SK-N-SH (cell line): ENCODE results near the gene NKIRAS1. TPM values are rescaled to one million over a fixed set of nuclear protein-coding genes. Genes with fewer than 3 reads are reported as not detected.

ENCODE experiments used
- CTCF ChIA-PET: fragments of 300-600, 350-600 bp; formaldehyde crosslinking; extraction: SDS; loops from one replicate; lab custom pipeline; 2021; lab: Yijun Ruan, JAX
- POLR2A ChIA-PET: fragments of 350-600 bp; sonication (Branson Sonifier 250); formaldehyde crosslinking; extraction: SDS; loops from one replicate; lab custom pipeline; 2020; ENCODE audit warnings: antibody characterized with exemption, inconsistent platforms; lab: Yijun Ruan, JAX
- DNase-seq: peaks from one replicate; pipeline ENCODE4 v3.0.0; 2012
- H2AFZ ChIP-seq: fragments of 200-600 bp; sonication (generic); 2 replicates; pipeline ENCODE4 v1.8.1; 2016; ENCODE audit warnings: antibody characterized with exemption, mild to moderate bottlenecking, low read depth
- H3F3A ChIP-seq: fragments of 200-600 bp; sonication (generic); replicated peaks from 2 replicates; pipeline ENCODE3; 2016; ENCODE audit warnings: antibody characterized with exemption, mild to moderate bottlenecking; ENCODE audit not compliant: insufficient read depth
- H3K27ac ChIP-seq, 2 experiments: fragments of 200-500 bp in 1 of 2; fragments of 200-600 bp in 1 of 2; sonication (Bioruptor generic) in 1 of 2; sonication (generic), shearing (Covaris generic) in 1 of 2; 2 replicates each; pipeline versions ENCODE4 v1.5.1 to v1.6.1; 2014 to 2016; ENCODE audit warnings: low read depth in 2 of 2, inconsistent platforms in 1 of 2, low read length in 1 of 2, mild to moderate bottlenecking in 1 of 2, mixed read lengths in 1 of 2
- H3K27me3 ChIP-seq: fragments of 200-600 bp; sonication (generic), shearing (Covaris generic); 2 replicates; pipeline ENCODE4 v1.6.1; 2016; ENCODE audit warnings: mixed run types; ENCODE audit not compliant: insufficient read depth
- H3K36me3 ChIP-seq, 2 experiments: fragments of 200-500 bp in 1 of 2; fragments of 200-600 bp in 1 of 2; sonication (Bioruptor generic) in 1 of 2; sonication (generic) in 1 of 2; replicated peaks in 1 of 2; 2 replicates each; pipeline versions ENCODE3 to v1.5.1; 2014 to 2016; ENCODE audit warnings: low read length in 1 of 2, mild to moderate bottlenecking in 1 of 2; ENCODE audit not compliant: insufficient read depth in 2 of 2, control insufficient read depth in 1 of 2
- H3K4me1 ChIP-seq, 2 experiments: fragments of 200-500 bp in 1 of 2; fragments of 200-600 bp in 1 of 2; sonication (Bioruptor generic) in 1 of 2; sonication (generic), shearing (Covaris generic) in 1 of 2; 2 replicates each; pipeline versions ENCODE4 v1.5.1 to v1.6.1; 2014 to 2016; ENCODE audit warnings: low read depth in 1 of 2, low read length in 1 of 2, mixed run types in 1 of 2; ENCODE audit not compliant: insufficient read depth in 2 of 2, control insufficient read depth in 1 of 2
- H3K4me2 ChIP-seq: fragments of 200-600 bp; sonication (generic), shearing (Covaris generic); 2 replicates; pipeline ENCODE4 v1.6.1; 2017; ENCODE audit warnings: mixed run types
- H3K4me3 ChIP-seq, 2 experiments: fragments of 200-500 bp in 1 of 2; fragments of 200-600 bp in 1 of 2; sonication (Bioruptor generic) in 1 of 2; sonication (generic), shearing (Covaris generic) in 1 of 2; 2 replicates each; pipeline versions ENCODE4 v1.5.1 to v1.8.1; 2014 to 2016; ENCODE audit warnings: low read depth in 2 of 2, inconsistent platforms in 1 of 2, low read length in 1 of 2, mild to moderate bottlenecking in 1 of 2, mixed read lengths in 1 of 2, moderate library complexity in 1 of 2
- H3K79me2 ChIP-seq: fragments of 200-600 bp; sonication (generic); 2 replicates; pipeline ENCODE4 v1.8.1; 2017; ENCODE audit warnings: mild to moderate bottlenecking; ENCODE audit not compliant: insufficient read depth
- H3K9ac ChIP-seq: fragments of 200-600 bp; sonication (generic); 2 replicates; pipeline ENCODE4 v1.6.1; 2017; ENCODE audit warnings: mixed run types
- H3K9me2 ChIP-seq: fragments of 200-600 bp; sonication (generic); 2 replicates; pipeline ENCODE4 v1.6.1; 2017; ENCODE audit warnings: mixed run types
- H3K9me3 ChIP-seq: fragments of 200-600 bp; sonication (generic); 2 replicates; pipeline ENCODE4 v1.6.1; 2017; ENCODE audit warnings: mixed run types, mild to moderate bottlenecking, moderate library complexity
- H4K20me1 ChIP-seq: fragments of 200-600 bp; sonication (generic); 2 replicates; pipeline ENCODE4 v1.6.1; 2017; ENCODE audit warnings: mild to moderate bottlenecking, mixed run types; ENCODE audit not compliant: insufficient read depth
- ELF1 ChIP-seq: IDR thresholded peaks from 2 replicates; pipeline ENCODE4 v1.4.0; 2012
- EP300 ChIP-seq, 2 experiments: IDR thresholded peaks; 2 replicates each; pipeline versions ENCODE4 v1.4.0 to v1.6.1; 2012; ENCODE audit warnings: borderline replicate concordance in 1 of 2, low read depth in 1 of 2, low read length in 1 of 2
- FOSL2 ChIP-seq: IDR thresholded peaks from 2 replicates; pipeline ENCODE4 v1.4.0; 2012; ENCODE audit warnings: low read depth, mild to moderate bottlenecking, moderate library complexity, borderline replicate concordance
- FOXJ3 ChIP-seq: sonication (generic); formaldehyde crosslinking; IDR thresholded peaks from 2 replicates; pipeline ENCODE4 v1.5.1; 2020; ENCODE audit warnings: mild to moderate bottlenecking, missing genetic modification reagents
- GABPA ChIP-seq: IDR thresholded peaks from 2 replicates; pipeline ENCODE4 v1.4.0; 2012; ENCODE audit warnings: low read depth, mild to moderate bottlenecking
- MEF2A ChIP-seq: IDR thresholded peaks from 2 replicates; pipeline ENCODE4 v1.4.0; 2012; ENCODE audit warnings: low read depth, borderline replicate concordance
- NFIC ChIP-seq: IDR thresholded peaks from 2 replicates; pipeline ENCODE4 v1.4.0; 2012; ENCODE audit warnings: borderline replicate concordance
- POLR2AphosphoS5 ChIP-seq: IDR thresholded peaks from 2 replicates; pipeline ENCODE4 v1.6.1; 2012; ENCODE audit warnings: low read depth, low read length
- RCOR1 ChIP-seq: fragments of 150-350 bp; IDR thresholded peaks from 2 replicates; pipeline ENCODE4 v1.6.1; 2017; ENCODE audit warnings: antibody characterized with exemption, low read length
- RFX5 ChIP-seq: IDR thresholded peaks from 2 replicates; pipeline ENCODE4 v1.6.1; 2012; ENCODE audit warnings: mild to moderate bottlenecking, improper control_type of control experiment, low read length
- SIN3A ChIP-seq: IDR thresholded peaks from 2 replicates; pipeline ENCODE4 v1.6.1; 2012; ENCODE audit warnings: low read depth, mild to moderate bottlenecking, low read length, moderate library complexity, borderline replicate concordance
- SMC3 ChIP-seq: IDR thresholded peaks from 2 replicates; pipeline ENCODE4 v1.6.1; 2012; ENCODE audit warnings: low read depth, low read length, improper control_type of control experiment
- TCF12 ChIP-seq: IDR thresholded peaks from 2 replicates; pipeline ENCODE4 v1.4.0; 2012
- YY1 ChIP-seq: IDR thresholded peaks from 2 replicates; pipeline ENCODE4 v1.4.0; 2012; ENCODE audit warnings: low read depth, mild to moderate bottlenecking
- WGBS: methylation state at CpG from one replicate; pipeline ENCODE4 v1.1.6; 2017; ENCODE audit warnings: low lambda C conversion rate; 5-methylcytosine and 5-hydroxymethylcytosine counted together
- polyA plus RNA-seq, 3 experiments: library from polyadenylated mRNA; depleted of rRNA; stranded (reverse); fragments of >200 nt; gene quantifications; 2 replicates each; pipeline ENCODE4 v1.2.3, GENCODE V29; 2012
- TF ChIP-seq, protein P1 (sequence below): IDR thresholded peaks from 2 replicates; pipeline ENCODE4 v1.4.0; 2012; ENCODE audit warnings: low read depth, borderline replicate concordance
- TF ChIP-seq, protein P2 (sequence below): IDR thresholded peaks from 2 replicates; pipeline ENCODE4 v1.4.0; 2012; ENCODE audit warnings: low read depth, borderline replicate concordance
- TF ChIP-seq, protein P3 (sequence below): fragments of 150-350 bp; IDR thresholded peaks from 2 replicates; pipeline ENCODE4 v1.6.1; 2017; ENCODE audit warnings: antibody characterized with exemption, low read length, low read depth, borderline replicate concordance
- TF ChIP-seq, protein P4 (sequence below): IDR thresholded peaks from 2 replicates; pipeline ENCODE4 v1.4.0; 2012; ENCODE audit warnings: low read depth
- TF ChIP-seq, protein P5 (sequence below): IDR thresholded peaks from 2 replicates; pipeline ENCODE4 v1.6.1; 2012; ENCODE audit warnings: mild to moderate bottlenecking, low read depth, low read length, moderate library complexity

The NKIRAS1 gene
- polyA plus RNA-seq, 1 of the 3 experiments (the other 2 are of a cell fraction) = 8.1 TPM

DNA sequence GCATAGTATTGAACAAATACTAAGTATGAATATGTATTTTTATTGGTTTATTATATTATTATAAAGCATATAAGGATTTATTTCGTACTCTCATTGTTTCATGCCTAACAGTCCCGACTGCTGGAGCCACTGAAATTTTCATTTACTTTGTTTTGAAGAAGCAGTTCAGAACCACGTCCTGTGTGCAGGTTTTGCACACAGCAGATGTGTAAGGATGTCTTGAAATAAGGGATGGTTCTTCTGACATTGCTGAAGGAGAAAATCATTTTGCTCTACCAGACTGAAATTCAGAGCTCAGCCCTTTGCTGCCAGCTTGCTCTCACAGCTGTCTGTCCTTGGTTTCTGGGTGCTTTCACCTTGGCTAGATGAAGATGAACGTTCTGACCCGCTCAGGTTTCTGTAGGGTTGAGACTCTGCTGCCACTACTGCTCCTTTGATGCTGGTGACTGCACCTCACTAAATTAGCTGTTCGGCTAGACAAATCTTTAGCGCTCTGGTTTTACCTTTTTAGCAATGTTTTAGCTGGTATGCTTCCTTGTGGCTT is 56.9 kb downstream of the NKIRAS1 start:
- no peaks in the 10 kb centered on the region for H3F3A ChIP-seq
- no peaks in the 10 kb centered on the region for H3K27me3 ChIP-seq
- H3K79me2 ChIP-seq = peaks cover 64% of the 10 kb centered on the region
- H3K27ac ChIP-seq = no peak overlapping the region
- CTCF ChIA-PET = interaction anchor here (1.4 kb wide), 1 partner anchor 24 kb away, joined by 3 read pairs; no protein-coding TSS in a partner anchor
- POLR2A ChIA-PET = no interaction called here
- 96% methylated on average over 7 of the region's 7 CpGs for WGBS
- no peaks in the 10 kb centered on the region for H3K9me3 ChIP-seq
- H3K9me2 ChIP-seq = no peaks in the 10 kb centered on the region
- H3K9ac ChIP-seq = no peak overlapping the region
- H3K4me3 ChIP-seq = no peak overlapping the region
- no peak for DNase-seq
- H3K4me2 ChIP-seq = no peak overlapping the region
- H2AFZ ChIP-seq = no peak overlapping the region
- peaks cover 10 to 12% of the 10 kb centered on the region in 2 experiments; a peak in 2 of 4 replicates for H3K4me1 ChIP-seq
- no peak for TF ChIP-seq SIN3A
- no peak for TF ChIP-seq GABPA
- TF ChIP-seq, protein P1, sequence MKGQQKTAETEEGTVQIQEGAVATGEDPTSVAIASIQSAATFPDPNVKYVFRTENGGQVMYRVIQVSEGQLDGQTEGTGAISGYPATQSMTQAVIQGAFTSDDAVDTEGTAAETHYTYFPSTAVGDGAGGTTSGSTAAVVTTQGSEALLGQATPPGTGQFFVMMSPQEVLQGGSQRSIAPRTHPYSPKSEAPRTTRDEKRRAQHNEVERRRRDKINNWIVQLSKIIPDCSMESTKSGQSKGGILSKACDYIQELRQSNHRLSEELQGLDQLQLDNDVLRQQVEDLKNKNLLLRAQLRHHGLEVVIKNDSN = no peak
- TF ChIP-seq TCF12 = no peak
- TF ChIP-seq, protein P2, sequence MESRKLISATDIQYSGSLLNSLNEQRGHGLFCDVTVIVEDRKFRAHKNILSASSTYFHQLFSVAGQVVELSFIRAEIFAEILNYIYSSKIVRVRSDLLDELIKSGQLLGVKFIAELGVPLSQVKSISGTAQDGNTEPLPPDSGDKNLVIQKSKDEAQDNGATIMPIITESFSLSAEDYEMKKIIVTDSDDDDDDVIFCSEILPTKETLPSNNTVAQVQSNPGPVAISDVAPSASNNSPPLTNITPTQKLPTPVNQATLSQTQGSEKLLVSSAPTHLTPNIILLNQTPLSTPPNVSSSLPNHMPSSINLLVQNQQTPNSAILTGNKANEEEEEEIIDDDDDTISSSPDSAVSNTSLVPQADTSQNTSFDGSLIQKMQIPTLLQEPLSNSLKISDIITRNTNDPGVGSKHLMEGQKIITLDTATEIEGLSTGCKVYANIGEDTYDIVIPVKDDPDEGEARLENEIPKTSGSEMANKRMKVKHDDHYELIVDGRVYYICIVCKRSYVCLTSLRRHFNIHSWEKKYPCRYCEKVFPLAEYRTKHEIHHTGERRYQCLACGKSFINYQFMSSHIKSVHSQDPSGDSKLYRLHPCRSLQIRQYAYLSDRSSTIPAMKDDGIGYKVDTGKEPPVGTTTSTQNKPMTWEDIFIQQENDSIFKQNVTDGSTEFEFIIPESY = no peak
- no peak for TF ChIP-seq EP300 (IDR thresholded peaks at IDR 0.05; ENCODE audit: borderline replicate concordance in 1 of 2, low read depth in 1 of 2, low read length in 1 of 2)
- TF ChIP-seq, protein P3, sequence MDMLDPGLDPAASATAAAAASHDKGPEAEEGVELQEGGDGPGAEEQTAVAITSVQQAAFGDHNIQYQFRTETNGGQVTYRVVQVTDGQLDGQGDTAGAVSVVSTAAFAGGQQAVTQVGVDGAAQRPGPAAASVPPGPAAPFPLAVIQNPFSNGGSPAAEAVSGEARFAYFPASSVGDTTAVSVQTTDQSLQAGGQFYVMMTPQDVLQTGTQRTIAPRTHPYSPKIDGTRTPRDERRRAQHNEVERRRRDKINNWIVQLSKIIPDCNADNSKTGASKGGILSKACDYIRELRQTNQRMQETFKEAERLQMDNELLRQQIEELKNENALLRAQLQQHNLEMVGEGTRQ = no peak
- no peak for TF ChIP-seq RCOR1
- no peak for TF ChIP-seq RFX5
- TF ChIP-seq, protein P4, sequence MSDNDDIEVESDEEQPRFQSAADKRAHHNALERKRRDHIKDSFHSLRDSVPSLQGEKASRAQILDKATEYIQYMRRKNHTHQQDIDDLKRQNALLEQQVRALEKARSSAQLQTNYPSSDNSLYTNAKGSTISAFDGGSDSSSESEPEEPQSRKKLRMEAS = no peak
- H4K20me1 ChIP-seq = peaks cover 85% of the 10 kb centered on the region
- peaks cover 2% of the 10 kb centered on the region in 2 experiments for H3K36me3 ChIP-seq

DNA sequence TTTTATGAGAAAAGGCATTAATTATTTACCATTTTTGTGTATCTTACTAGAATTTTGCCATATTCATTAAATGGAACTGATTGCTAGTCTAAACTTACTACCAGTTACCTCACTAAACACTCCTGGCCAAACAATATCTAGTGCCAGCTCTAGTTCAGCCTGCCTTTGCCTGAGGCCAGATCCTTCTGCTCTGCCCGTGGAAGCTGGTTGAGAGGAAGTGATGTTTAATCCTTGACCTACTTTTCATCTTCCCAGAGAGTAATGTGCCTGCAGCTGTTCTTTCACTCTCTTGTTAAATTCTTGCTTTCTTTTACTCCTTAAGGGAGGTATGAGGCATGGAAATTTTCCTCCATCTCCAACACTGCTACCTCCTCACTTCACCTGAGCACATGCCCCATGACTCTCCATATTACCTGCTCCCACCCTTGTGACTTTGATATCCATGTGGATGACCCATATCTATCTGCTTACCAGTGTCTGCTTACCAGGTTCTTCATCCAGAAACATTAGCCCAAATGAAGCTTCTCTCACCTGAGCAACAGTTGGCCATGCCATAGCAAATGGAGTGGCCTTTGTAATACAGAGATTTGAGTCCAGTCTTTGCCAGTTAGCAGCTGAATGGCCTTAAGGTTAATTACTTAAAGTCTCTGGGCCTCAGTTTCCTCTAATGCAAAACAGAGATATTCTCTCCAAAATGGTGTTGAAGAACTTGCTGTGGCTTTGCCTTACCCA is 57.6 kb downstream of the NKIRAS1 start:
- ChIA-PET CTCF (interaction anchor here (0.6 to 1.4 kb wide), 5 partner anchors 22 to 349 kb away, joined by 3 to 5 read pairs (median 3); no protein-coding TSS in a partner anchor), POLR2A (interaction anchor here (1.0 kb wide), 1 partner anchor 22 kb away, joined by 4 read pairs; no protein-coding TSS in a partner anchor)
- TF ChIP-seq MEF2A = no peak
- TF ChIP-seq SIN3A = no peak
- no peak for TF ChIP-seq POLR2AphosphoS5
- TF ChIP-seq NFIC = no peak
- no peak for TF ChIP-seq FOSL2
- TF ChIP-seq ELF1 = no peak
- no peak for TF ChIP-seq RCOR1
- TF ChIP-seq SMC3 = no peak
- no peak for TF ChIP-seq FOXJ3
- no peak for TF ChIP-seq YY1
- no peak for TF ChIP-seq TCF12
- TF ChIP-seq, protein P5, sequence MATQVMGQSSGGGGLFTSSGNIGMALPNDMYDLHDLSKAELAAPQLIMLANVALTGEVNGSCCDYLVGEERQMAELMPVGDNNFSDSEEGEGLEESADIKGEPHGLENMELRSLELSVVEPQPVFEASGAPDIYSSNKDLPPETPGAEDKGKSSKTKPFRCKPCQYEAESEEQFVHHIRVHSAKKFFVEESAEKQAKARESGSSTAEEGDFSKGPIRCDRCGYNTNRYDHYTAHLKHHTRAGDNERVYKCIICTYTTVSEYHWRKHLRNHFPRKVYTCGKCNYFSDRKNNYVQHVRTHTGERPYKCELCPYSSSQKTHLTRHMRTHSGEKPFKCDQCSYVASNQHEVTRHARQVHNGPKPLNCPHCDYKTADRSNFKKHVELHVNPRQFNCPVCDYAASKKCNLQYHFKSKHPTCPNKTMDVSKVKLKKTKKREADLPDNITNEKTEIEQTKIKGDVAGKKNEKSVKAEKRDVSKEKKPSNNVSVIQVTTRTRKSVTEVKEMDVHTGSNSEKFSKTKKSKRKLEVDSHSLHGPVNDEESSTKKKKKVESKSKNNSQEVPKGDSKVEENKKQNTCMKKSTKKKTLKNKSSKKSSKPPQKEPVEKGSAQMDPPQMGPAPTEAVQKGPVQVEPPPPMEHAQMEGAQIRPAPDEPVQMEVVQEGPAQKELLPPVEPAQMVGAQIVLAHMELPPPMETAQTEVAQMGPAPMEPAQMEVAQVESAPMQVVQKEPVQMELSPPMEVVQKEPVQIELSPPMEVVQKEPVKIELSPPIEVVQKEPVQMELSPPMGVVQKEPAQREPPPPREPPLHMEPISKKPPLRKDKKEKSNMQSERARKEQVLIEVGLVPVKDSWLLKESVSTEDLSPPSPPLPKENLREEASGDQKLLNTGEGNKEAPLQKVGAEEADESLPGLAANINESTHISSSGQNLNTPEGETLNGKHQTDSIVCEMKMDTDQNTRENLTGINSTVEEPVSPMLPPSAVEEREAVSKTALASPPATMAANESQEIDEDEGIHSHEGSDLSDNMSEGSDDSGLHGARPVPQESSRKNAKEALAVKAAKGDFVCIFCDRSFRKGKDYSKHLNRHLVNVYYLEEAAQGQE = no peak
- TF ChIP-seq EP300 (IDR thresholded peaks at IDR 0.05; ENCODE audit: borderline replicate concordance in 1 of 2, low read depth in 1 of 2, low read length in 1 of 2) = no peak

More for the DNA sequence above, 57.6 kb downstream of the NKIRAS1 start:
- Histone ChIP-seq H3K36me3 (peaks cover under 1 to 4% of the 10 kb centered on the region in 2 experiments), H4K20me1 (peaks cover 81% of the 10 kb centered on the region), H3K4me3 (no peak overlapping the region), H3K4me2 (no peak overlapping the region), H2AFZ (no peak overlapping the region), H3K27ac (no peak overlapping the region), H3K27me3 (no peaks in the 10 kb centered on the region), H3K79me2 (peaks cover 65% of the 10 kb centered on the region), H3K9me3 (no peaks in the 10 kb centered on the region), H3K9me2 (no peaks in the 10 kb centered on the region), H3F3A (no peaks in the 10 kb centered on the region), H3K9ac (no peak overlapping the region), H3K4me1 (peaks cover 8 to 12% of the 10 kb centered on the region in 2 experiments; a peak in 2 of 4 replicates)
- no peak for DNase-seq
- 36% methylated on average over 1 of the region's 1 CpG for WGBS
